Mesodermal cell (in vitro differentiated cells): ENCODE results near the gene NACC1.

ENCODE experiments used
- H3K27ac ChIP-seq: 2 replicates; pipeline ENCODE4 v1.7.0; 2013; ENCODE audit warnings: mild to moderate bottlenecking, low read depth, low read length, moderate library complexity; ENCODE audit not compliant: severe bottlenecking
- H3K36me3 ChIP-seq: 2 replicates; pipeline ENCODE4 v1.7.1; 2013; ENCODE audit warnings: mild to moderate bottlenecking, low read length, moderate library complexity; ENCODE audit not compliant: control insufficient read depth, insufficient read depth
- H3K4me1 ChIP-seq: one replicate; pipeline ENCODE4 v1.7.1; 2013; ENCODE audit warnings: mild to moderate bottlenecking, low read length; ENCODE audit not compliant: insufficient read depth, control insufficient read depth, poor library complexity, severe bottlenecking
- H3K4me3 ChIP-seq: 2 replicates; pipeline ENCODE4 v1.7.0; 2013; ENCODE audit warnings: low read length, control low read depth, mild to moderate bottlenecking; ENCODE audit not compliant: insufficient read depth, poor library complexity, severe bottlenecking; ENCODE audit errors: extremely low read depth
- H3K9me3 ChIP-seq: 2 replicates; pipeline ENCODE4 v1.7.1; 2013; ENCODE audit warnings: mild to moderate bottlenecking, low read length, moderate library complexity; ENCODE audit not compliant: control insufficient read depth
- WGBS, 2 experiments: methylation state at CpG; one replicate each; pipeline ENCODE4 v1.1.5; 2013; ENCODE audit warnings: missing lambda C conversion rate in 2 of 2; ENCODE audit not compliant: insufficient coverage in 2 of 2; 5-methylcytosine and 5-hydroxymethylcytosine counted together

NACC1 gene

DNA sequence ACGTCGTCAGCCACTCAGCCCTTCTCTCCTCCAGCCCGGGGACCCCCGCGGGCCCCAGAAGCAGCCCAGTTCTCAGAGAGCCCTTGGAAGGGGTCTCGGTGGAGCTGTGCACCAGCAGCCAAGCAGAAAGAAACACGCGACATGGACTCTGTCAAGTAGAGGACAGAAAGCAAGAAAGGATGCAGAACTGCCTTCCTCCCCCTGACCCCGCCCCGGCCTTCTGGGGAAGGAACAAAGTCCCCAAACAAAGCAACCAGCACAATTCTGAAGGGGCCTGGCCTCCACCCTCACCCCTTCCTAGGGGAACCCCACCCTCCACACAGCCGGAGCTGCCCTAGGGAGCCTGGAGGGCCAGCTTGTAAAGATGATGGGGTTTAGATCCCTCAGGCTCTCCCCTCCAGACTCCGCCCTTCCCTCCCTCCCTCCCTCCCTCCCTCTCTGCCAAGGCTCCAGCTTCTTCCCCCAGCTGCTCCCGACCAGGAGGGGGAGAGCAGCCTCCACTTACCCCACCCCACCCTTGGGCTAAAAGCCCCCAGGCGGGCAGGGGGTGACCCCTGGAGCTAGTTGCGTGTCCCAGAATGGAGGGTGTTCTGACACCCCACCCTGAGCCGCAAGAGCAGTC, 23.2 kb upstream of the NACC1 start:
- H3K4me1 ChIP-seq = peaks cover 17% of the 10 kb centered on the region
- no peak overlapping the region for H3K27ac ChIP-seq
- 6% methylated on average over 6 to 12 of the region's 16 CpGs for WGBS, 2 experiments
- no peaks in the 10 kb centered on the region for H3K36me3 ChIP-seq
- peak overlapping the region; percentile 24 for H3K4me3 ChIP-seq
- no peaks in the 10 kb centered on the region for H3K9me3 ChIP-seq

- peaks cover 17% of the 10 kb centered on the region for H3K4me1 ChIP-seq
- no peaks in the 10 kb centered on the region for H3K9me3 ChIP-seq
- H3K27ac ChIP-seq = no peak overlapping the region
- no peaks in the 10 kb centered on the region for H3K36me3 ChIP-seq
- H3K4me3 ChIP-seq = peak overlapping the region; percentile 24
- 1 to 3% methylated on average over 18 to 25 of the region's 25 CpGs for WGBS, 2 experiments
These were observed 22.7 kb upstream of the NACC1 start for GRCh38 chr19:13095393-13095784.

DNA sequence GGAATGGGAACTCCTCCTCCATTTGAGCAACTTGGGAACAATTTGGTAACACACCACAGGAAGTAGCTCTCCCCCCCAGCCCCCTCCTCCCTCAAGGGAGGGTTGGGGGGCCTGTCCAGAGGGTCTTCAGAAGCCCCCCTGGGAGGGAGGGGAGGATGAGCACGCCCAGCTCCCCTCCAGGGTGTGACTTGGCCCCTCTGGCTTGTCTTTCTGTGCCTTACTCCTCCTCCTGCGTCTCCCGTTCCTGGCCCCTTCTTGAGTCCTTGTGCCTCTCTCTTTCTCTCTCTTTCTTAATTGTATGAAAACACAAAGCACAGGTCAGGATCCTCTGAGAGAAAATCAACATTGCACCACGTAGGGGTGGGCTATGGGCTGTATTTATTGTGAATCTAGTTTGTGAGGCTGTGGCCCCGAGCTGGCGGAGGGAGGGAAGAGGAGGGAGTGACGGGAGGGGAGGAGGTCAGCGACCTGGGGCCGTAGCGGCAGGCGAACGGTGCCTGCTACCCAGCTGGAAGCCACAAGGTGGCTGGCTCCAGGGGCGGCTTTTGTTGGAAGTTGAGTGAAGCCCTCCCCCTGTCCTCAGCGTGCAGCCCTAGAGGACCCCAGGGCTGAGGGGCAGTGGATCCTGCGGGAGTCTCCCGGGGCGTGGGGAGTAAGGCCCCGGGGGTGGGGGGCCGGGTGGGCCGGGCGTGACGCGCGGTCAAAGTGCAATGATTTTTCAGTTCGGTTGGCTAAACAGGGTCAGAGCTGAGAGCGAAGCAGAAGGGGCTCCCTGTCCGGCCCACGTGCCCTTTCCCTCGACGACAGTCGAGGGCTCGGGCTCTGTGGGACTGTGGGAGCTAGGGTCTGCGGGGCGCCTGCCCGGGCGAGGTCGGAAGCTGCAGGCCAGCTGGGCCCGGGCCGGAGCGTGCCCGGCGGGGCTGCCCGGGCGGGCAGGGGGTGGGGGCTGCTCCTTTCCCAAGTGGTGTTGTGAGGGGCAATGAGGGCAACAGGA, 21.8 kb upstream of the NACC1 start:
- peaks cover 20% of the 10 kb centered on the region for H3K4me1 ChIP-seq
- H3K36me3 ChIP-seq = no peaks in the 10 kb centered on the region
- no peaks in the 10 kb centered on the region for H3K9me3 ChIP-seq
- H3K4me3 ChIP-seq = peak overlapping the region; percentile 24
- H3K27ac ChIP-seq = no peak overlapping the region
- 1 to 2% methylated on average over 27 to 34 of the region's 44 CpGs for whole genome bisulfite sequencing, 2 experiments

DNA sequence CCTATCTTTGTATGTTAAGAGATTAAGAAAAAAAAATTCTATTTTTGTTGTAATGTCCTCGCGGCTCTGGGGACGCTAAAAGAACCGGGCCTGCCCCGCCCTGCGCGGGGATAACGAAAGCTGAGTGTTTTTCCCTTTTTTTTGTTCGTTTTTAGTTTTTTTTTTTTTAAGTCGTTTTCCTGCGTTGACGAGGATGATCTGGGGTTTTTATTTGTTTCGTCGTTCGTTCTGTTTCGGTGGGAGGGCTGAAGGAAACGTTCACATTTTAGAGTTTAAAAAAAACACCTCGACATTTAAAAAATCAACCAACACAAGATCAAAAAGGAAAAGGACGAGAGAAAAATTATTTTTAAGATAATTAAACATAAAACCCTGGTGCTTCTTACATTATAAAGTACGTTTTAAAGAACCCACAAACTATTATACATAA, 21.0 kb upstream of the NACC1 start:
- 4 to 5% methylated on average over 8 of the region's 20 CpGs for WGBS, 2 experiments
- H3K4me3 ChIP-seq = peak overlapping the region; percentile 14
- H3K9me3 ChIP-seq = no peaks in the 10 kb centered on the region
- peaks cover 18% of the 10 kb centered on the region for H3K4me1 ChIP-seq
- no peaks in the 10 kb centered on the region for H3K36me3 ChIP-seq
- H3K27ac ChIP-seq = no peak overlapping the region

- no peaks in the 10 kb centered on the region for H3K36me3 ChIP-seq
- H3K27ac ChIP-seq = no peak overlapping the region
- H3K4me1 ChIP-seq = peaks cover 22% of the 10 kb centered on the region
- WGBS, 2 experiments = 2 to 3% methylated on average over 14 to 34 of the region's 69 CpGs
- H3K9me3 ChIP-seq = no peaks in the 10 kb centered on the region
- H3K4me3 ChIP-seq = peak overlapping the region; percentile 16
These were observed 20.4 kb upstream of the NACC1 start for GRCh38 chr19:13097463-13098258.

DNA sequence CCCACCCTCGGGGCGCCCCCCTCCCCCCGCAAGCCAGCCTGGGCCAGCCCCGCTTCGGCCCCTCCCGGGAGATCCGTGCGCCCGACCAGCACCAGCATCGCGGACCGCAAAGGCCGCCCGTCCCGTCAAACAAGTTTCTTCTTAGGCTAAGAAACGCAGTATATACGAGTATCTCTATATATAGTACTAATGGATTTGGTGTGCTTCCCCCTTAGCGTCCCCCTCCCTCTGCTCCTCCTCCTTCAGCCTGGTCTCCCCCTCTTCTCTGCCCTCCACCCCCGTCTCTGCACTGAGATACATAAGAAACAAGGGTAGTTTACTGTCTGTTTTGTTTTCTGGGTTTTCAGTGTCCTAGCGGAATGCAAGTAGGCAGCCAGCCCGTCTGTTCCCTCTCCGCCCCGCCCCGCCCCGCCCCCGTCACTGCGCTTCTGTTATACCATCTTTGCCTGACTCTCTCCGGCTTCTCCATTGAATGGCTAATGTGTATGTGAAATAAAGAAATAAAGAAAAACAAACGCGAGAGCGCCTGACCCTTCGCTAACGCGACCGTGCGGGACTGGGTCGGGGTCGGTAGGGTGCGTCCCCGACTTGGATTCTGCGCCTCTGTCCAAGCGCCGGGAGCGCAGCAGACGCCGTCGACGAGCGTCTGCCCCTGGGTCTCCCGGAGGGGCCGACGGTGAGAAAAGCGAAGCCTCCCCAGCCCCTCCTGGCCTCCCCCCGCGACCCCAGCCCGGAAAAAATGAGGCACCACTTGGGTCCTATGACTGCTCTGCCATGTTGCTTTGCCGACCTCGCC, 19.6 kb upstream of the NACC1 start:
- no peaks in the 10 kb centered on the region for H3K9me3 ChIP-seq
- no peak overlapping the region for H3K4me3 ChIP-seq
- no peaks in the 10 kb centered on the region for H3K36me3 ChIP-seq
- peaks cover 30% of the 10 kb centered on the region for H3K4me1 ChIP-seq
- WGBS, 2 experiments = 9 to 10% methylated on average over 28 to 35 of the region's 58 CpGs
- H3K27ac ChIP-seq = no peak overlapping the region

- Histone ChIP-seq H3K4me1 (peaks cover 27% of the 10 kb centered on the region), H3K27ac (no peak overlapping the region), H3K36me3 (peaks cover 4% of the 10 kb centered on the region), H3K9me3 (no peaks in the 10 kb centered on the region), H3K4me3 (no peak overlapping the region)
- WGBS, 2 experiments = 21 to 25% methylated on average over 68 to 70 of the region's 77 CpGs
These were observed 18.7 kb upstream of the NACC1 start for GRCh38 chr19:13099073-13099999.

DNA sequence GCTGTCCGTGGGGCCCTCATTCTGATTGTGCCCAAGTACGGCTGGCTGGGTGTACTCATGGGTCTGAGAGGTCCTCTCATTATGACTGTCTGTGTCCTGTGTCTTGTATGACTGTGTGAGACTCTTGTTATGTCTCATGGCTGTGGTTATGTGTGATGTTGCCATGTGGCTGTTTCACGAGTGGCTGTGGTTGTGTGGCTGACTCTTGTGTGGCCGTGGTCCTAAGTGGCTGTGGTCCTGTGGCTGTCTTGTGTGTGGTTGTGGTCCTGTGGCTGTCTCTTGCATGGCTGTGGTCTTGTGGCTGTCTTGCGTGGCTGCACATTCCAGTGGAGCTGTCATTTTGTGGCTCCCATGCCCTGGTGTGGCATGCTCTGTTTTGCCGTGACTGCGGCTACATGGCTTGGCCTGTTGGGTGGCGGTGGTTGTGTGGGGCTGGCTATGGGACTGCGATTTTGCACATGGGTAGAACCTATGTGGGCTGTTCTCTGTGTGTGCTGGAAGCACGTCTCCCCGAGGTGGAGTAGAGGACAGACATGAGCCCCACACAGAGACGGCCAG, 18.0 kb upstream of the NACC1 start:
- WGBS, 2 experiments = 95 to 96% methylated on average over 8 to 9 of the region's 12 CpGs
- Histone ChIP-seq H3K4me1 (peaks cover 26% of the 10 kb centered on the region), H3K36me3 (peaks cover 10% of the 10 kb centered on the region), H3K4me3 (no peak overlapping the region), H3K9me3 (no peaks in the 10 kb centered on the region), H3K27ac (no peak overlapping the region)

- 82 to 85% methylated on average over 14 to 15 of the region's 18 CpGs for whole genome bisulfite sequencing, 2 experiments
- Histone ChIP-seq H3K36me3 (peaks cover 13% of the 10 kb centered on the region), H3K27ac (no peak overlapping the region), H3K4me3 (peak overlapping the region; percentile 35), H3K4me1 (peaks cover 17% of the 10 kb centered on the region), H3K9me3 (no peaks in the 10 kb centered on the region)
These were observed 17.0 kb upstream of the NACC1 start for GRCh38 chr19:13100841-13101589.
